Naive B cell (primary cell): Measurements from ENCODE around the gene FANCE. TPM values are rescaled to one million over a fixed set of nuclear protein-coding genes. Genes with fewer than 3 reads are reported as not detected.

Source experiments
- ATAC-seq, 2 donors: fragments of 150-1000 bp; cut with Tn5 transposase; 2 replicates each; pipeline ENCODE4 v1.10.0; 2021; ENCODE audit warnings: low read depth in 2 of 2, mild to moderate bottlenecking in 2 of 2, moderate library complexity in 2 of 2
- DNase-seq: peaks from one replicate; pipeline ENCODE4 v3.0.0; 2022
- H3K27ac Mint-ChIP-seq, 6 donors: one replicate each; pipeline ENCODE4 v1.8.0; 2020 to 2022; ENCODE audit warnings: mild to moderate bottlenecking in 6 of 6, mixed read lengths in 6 of 6, moderate library complexity in 5 of 6, inconsistent platforms in 2 of 6
- H3K27me3 Mint-ChIP-seq, 3 donors: one replicate each; pipeline ENCODE4 v1.8.0; 2021 to 2022; ENCODE audit warnings: mixed read lengths in 3 of 3, mild to moderate bottlenecking in 1 of 3
- H3K36me3 Mint-ChIP-seq, 2 donors: one replicate each; pipeline ENCODE4 v1.8.0; 2020 to 2022; ENCODE audit warnings: mixed read lengths in 2 of 2, inconsistent platforms in 1 of 2, mild to moderate bottlenecking in 1 of 2
- H3K4me1 Mint-ChIP-seq, 3 donors: one replicate each; pipeline ENCODE4 v1.8.0; 2020 to 2022; ENCODE audit warnings: mixed read lengths in 3 of 3, inconsistent platforms in 1 of 3, mild to moderate bottlenecking in 1 of 3, moderate library complexity in 1 of 3
- H3K4me3 Mint-ChIP-seq, 8 donors: one replicate each; pipeline ENCODE4 v1.8.0; 2020 to 2022; ENCODE audit warnings: mild to moderate bottlenecking in 8 of 8, mixed read lengths in 8 of 8, moderate library complexity in 8 of 8, inconsistent platforms in 2 of 8
- H3K9me3 Mint-ChIP-seq, 7 donors: one replicate each; pipeline ENCODE4 v1.8.0; 2020 to 2022; ENCODE audit warnings: mixed read lengths in 7 of 7, mild to moderate bottlenecking in 5 of 7, inconsistent platforms in 2 of 7, moderate library complexity in 1 of 7
- polyA plus RNA-seq, 6 donors: library from polyadenylated mRNA; unstranded; fragments of 300-500 nt; fragmentation: Illumina TruSeq; gene quantifications; one replicate each; pipeline ENCODE4 v1.2.3, GENCODE V29; 2021; ENCODE audit warnings: low read depth in 6 of 6

FANCE gene
- polyA plus RNA-seq, 6 donors from 2014 or later, result 2.8 to 9.7 (median 6.2) TPM

- peak overlapping the region; percentile 66 to 90 (median 84) for H3K4me3 Mint-ChIP-seq
- peaks cover 21 to 32% (median 23%) of the 10 kb centered on the region in 3 donors for H3K4me1 Mint-ChIP-seq
- no peaks in the 10 kb centered on the region for H3K9me3 Mint-ChIP-seq
- H3K27me3 Mint-ChIP-seq, result peaks cover 24 to 52% (median 41%) of the 10 kb centered on the region in 3 donors
- DNase-seq, result no peak
- no peak for ATAC-seq
- no peaks in the 10 kb centered on the region for H3K36me3 Mint-ChIP-seq
- peak overlapping the region in 1 of 6 donors; percentile 15 for H3K27ac Mint-ChIP-seq
Observed at GRCh38 chr6:35495258-35496035, 43.3 kb downstream of the FANCE start.

DNA sequence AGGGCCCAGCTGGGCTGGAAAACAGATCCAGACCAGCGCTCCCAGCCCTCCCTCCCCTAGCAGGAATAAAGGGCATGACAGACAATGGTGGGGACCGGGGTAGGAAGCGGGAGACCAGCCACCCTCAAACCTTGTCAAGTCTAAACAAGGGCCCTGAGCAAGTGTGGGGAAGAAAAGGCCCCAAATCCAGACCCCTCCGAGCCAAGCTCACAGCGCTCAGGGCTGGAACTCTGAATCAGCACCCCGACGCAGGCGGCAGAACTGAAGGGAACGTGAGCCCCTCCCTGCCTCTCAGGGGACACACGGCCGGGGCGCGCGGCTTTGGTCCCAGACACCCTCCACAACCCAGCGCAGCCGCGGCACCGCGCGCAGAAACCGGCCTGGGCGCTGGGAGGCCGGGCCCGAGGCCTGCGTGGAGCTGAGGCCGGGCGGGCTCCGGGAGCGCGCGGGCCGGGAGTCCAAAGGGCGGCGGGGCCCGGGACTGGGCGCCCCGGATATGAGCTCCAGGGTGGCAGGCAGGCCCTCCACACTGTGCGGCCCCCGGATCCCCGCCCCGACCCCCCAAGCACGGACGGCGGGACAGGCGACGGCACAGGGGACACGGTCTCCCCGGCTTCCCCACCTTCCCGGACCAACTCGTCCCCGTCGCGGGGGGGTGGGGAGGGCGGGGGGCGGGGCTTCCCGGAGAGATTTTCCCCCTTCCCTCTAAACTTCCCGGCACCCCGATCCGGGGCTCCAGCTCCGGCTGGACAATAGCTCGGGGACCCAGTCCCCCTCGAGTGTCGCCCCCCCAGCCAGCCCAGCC, 44.1 kb downstream of the FANCE start:
- DNase-seq (no peak), ATAC-seq (no peak)
- H3K9me3 Mint-ChIP-seq, result no peaks in the 10 kb centered on the region
- peaks cover 32 to 52% (median 41%) of the 10 kb centered on the region in 3 donors for H3K27me3 Mint-ChIP-seq
- peaks cover 21 to 32% (median 23%) of the 10 kb centered on the region in 3 donors for H3K4me1 Mint-ChIP-seq
- H3K27ac Mint-ChIP-seq, result no peak overlapping the region
- no peaks in the 10 kb centered on the region for H3K36me3 Mint-ChIP-seq
- peak overlapping the region; percentile 66 to 90 (median 84) for H3K4me3 Mint-ChIP-seq

DNA sequence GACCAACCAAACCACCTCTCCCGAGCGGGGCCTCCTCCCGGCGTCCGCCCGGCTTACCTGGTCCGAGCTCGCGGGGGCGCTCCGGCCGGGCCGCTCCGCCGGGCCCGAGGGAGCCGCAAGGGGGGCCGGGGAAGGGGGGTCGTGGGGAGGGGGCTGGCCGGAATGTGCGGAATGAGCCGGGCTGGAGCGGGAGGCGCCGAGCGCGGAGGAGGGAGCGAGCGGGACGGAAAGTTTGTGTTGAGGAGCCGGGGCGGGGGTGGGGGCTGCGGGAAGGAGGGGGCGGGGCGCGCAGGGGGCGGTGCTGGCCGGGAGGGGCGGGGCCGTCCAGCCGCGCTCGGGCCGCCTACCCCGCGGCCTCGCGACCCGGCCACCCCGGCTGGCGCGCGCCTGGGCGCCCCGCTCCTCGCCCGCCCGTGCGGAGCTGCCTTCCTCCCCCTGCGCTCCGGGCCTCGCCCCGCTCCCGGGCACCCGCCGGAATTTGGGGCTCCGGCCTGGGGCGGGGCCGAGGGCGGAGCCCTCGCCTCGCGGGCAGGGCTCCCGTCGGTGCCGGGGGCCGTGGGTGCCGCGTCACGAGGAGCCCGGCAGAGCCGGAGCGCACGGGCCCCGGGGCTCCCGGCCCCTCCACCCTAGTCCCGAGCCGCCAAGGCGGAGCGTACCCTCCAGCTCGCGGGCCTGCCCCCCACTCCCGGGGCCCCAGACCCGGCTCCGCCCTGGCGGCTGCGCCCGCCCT, 44.9 kb downstream of the FANCE start, which contains the start of gene TEAD3:
TEAD3 (minus strand) TSS at position 239 of the 730 bp plus-strand sequence.
- peak within 1 kb of the TSS in 1 of 6 donors; percentile 50 for H3K27ac Mint-ChIP-seq
- H3K4me3 Mint-ChIP-seq, result peak within 1 kb of the TSS; percentile 70 to 90 (median 84)
- peaks cover 21 to 32% (median 23%) of the 10 kb centered on the region in 3 donors for H3K4me1 Mint-ChIP-seq
- no peaks in the 10 kb centered on the region for H3K36me3 Mint-ChIP-seq
- peaks cover 37 to 56% (median 47%) of the 10 kb centered on the region in 3 donors for H3K27me3 Mint-ChIP-seq
- ATAC-seq, result peak; percentile 71 to 72
- no peaks in the 10 kb centered on the region for H3K9me3 Mint-ChIP-seq
- peak; percentile 62 for DNase-seq

GRCh38 chr6:35497571-35498421, 45.7 kb downstream of the FANCE start:
- DNase-seq, result peak; percentile 20
- peak; percentile 27 to 34 for ATAC-seq
- Mint-ChIP-seq H3K9me3 (no peaks in the 10 kb centered on the region), H3K36me3 (no peaks in the 10 kb centered on the region), H3K4me3 (peak overlapping the region; percentile 70 to 90 (median 80)), H3K4me1 (peaks cover 16 to 30% (median 20%) of the 10 kb centered on the region in 3 donors), H3K27ac (peak overlapping the region in 2 of 6 donors; percentile 49 to 77), H3K27me3 (peaks cover 40 to 56% (median 45%) of the 10 kb centered on the region in 3 donors)

- DNase-seq, result no peak
- H3K27ac Mint-ChIP-seq, result peak overlapping the region in 3 of 6 donors; percentile 49 to 77 (median 67)
- peaks cover 14 to 25% (median 19%) of the 10 kb centered on the region in 3 donors for H3K4me1 Mint-ChIP-seq
- peak overlapping the region; percentile 69 to 90 (median 78) for H3K4me3 Mint-ChIP-seq
- no peak for ATAC-seq
- no peaks in the 10 kb centered on the region for H3K9me3 Mint-ChIP-seq
- H3K36me3 Mint-ChIP-seq, result no peaks in the 10 kb centered on the region
- peaks cover 42 to 57% (median 45%) of the 10 kb centered on the region in 3 donors for H3K27me3 Mint-ChIP-seq
Observed at GRCh38 chr6:35498422-35499067, 46.4 kb downstream of the FANCE start.

DNA sequence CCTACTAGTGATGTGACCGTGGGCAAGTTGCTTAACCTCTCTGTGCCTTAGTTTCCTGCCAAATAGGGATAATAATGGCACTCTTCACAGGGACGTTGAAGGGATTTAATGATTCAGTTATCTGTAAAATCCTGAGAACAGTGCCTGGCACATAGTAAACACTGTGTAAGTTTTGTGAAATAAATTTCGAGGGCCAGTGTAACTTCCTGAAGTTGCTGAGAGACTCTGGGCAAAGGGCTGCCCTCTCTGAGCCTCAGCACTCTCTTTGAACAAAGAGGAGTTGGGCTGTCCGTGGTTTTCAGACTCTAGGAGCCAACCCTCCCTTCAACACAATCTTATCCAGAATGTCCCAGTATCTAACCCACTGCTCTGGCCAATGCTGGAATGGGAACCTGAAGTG, 47.2 kb downstream of the FANCE start:
- peak overlapping the region in 3 of 8 donors; percentile 77 to 87 (median 77) for H3K4me3 Mint-ChIP-seq
- ATAC-seq (no peak), DNase-seq (no peak)
- no peaks in the 10 kb centered on the region for H3K9me3 Mint-ChIP-seq
- H3K27ac Mint-ChIP-seq, result no peak overlapping the region
- no peaks in the 10 kb centered on the region for H3K36me3 Mint-ChIP-seq
- peaks cover 40 to 61% (median 42%) of the 10 kb centered on the region in 3 donors for H3K27me3 Mint-ChIP-seq
- H3K4me1 Mint-ChIP-seq, result peaks cover 9 to 19% (median 14%) of the 10 kb centered on the region in 3 donors

- H3K27ac Mint-ChIP-seq, result peak overlapping the region in 1 of 6 donors; percentile 75
- ATAC-seq, result no peak
Observed at GRCh38 chr6:35500782-35501181, 48.6 kb downstream of the FANCE start.

GRCh38 chr6:35501784-35502183, 49.6 kb downstream of the FANCE start:
- Mint-ChIP-seq H3K9me3 (no peaks in the 10 kb centered on the region), H3K27ac (peak overlapping the region in 1 of 6 donors; percentile 43), H3K4me1 (peaks cover 9 to 11% (median 11%) of the 10 kb centered on the region in 3 donors), H3K36me3 (no peaks in the 10 kb centered on the region), H3K27me3 (peaks cover 50 to 60% (median 51%) of the 10 kb centered on the region in 3 donors), H3K4me3 (no peak overlapping the region)
- ATAC-seq, result no peak
- DNase-seq, result no peak

More at GRCh38 chr6:35500782-35501181, 48.6 kb downstream of the FANCE start:
- Mint-ChIP-seq H3K4me1 (peaks cover 9 to 11% (median 11%) of the 10 kb centered on the region in 3 donors), H3K4me3 (peak overlapping the region in 2 of 8 donors; percentile 30 to 87), H3K27me3 (peaks cover 42 to 63% (median 45%) of the 10 kb centered on the region in 3 donors), H3K36me3 (no peaks in the 10 kb centered on the region), H3K9me3 (no peaks in the 10 kb centered on the region)
- no peak for DNase-seq

DNA sequence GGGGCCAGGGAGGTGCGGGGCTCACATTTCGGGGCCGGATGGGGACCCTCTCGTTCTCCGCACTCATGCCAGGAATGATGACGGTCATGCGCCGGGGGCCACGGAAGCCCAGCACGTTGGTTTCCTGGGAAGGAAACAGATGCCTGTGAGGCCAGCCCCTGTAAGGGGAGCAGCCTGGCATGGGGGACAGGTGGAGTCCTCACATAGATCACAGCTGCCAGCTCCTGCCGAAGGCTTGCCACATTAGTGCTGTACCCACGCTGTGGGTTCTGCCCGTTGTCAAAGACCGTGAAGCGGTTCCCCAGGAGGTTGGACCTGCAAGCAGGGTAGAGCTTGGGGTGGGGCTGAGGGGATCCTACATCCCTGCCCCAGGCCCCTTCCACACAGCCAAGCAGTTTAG, 51.4 kb downstream of the FANCE start:
- Mint-ChIP-seq H3K4me3 (peak overlapping the region in 1 of 8 donors; percentile 15), H3K36me3 (no peaks in the 10 kb centered on the region), H3K27me3 (peaks cover 46 to 60% (median 55%) of the 10 kb centered on the region in 3 donors), H3K9me3 (peaks cover 0 to 4% (median 0%) of the 10 kb centered on the region in 7 donors), H3K27ac (no peak overlapping the region), H3K4me1 (peaks cover 3 to 5% (median 4%) of the 10 kb centered on the region in 3 donors)
- ATAC-seq (no peak), DNase-seq (no peak)

DNA sequence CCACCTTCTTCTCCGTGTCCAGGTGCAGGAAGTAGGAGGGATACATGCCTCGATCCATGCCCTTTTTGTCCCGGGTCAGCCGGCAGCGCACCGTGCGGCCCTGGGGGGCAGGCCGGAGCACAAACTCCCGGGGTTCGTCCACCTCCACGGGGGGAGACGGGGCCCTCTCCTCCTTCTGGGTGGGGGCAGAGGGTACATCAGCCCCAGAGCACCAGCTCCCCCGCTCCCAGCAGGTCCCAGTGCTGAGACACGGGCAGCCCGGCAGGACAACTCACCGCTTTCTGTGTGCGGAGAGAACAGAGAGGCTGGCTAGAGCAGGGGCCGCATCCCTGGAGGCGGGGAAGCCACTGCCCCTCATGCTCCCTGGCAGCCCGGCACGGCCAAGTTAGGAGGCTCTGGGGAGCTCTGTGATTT, 53.9 kb downstream of the FANCE start:
- H3K4me3 Mint-ChIP-seq, result no peak overlapping the region
- DNase-seq (no peak), ATAC-seq (no peak)
- H3K36me3 Mint-ChIP-seq, result no peaks in the 10 kb centered on the region
- H3K4me1 Mint-ChIP-seq, result peaks cover 0 to 15% (median 4%) of the 10 kb centered on the region in 3 donors
- no peak overlapping the region for H3K27ac Mint-ChIP-seq
- peaks cover 39 to 60% (median 55%) of the 10 kb centered on the region in 3 donors for H3K27me3 Mint-ChIP-seq
- H3K9me3 Mint-ChIP-seq, result peaks cover 0 to 4% (median 0%) of the 10 kb centered on the region in 7 donors

DNA sequence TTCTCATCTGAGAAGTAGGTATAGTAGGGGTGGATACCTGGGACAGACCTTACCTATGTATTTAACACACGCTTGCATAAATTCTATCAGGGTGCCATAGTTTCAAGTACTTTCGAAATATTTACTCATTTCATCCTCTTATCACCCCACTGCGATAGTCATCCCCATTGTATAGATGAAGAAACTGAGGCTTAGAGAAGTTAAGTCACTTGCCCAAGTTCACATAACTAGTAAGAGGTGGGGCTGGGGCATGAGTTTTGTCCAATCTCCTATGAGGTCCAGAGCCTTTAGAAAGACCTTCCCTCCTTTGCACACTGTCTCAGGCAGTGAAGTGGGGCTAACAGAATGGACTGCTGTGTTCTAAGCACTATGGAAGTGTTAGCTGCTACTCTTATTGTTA, 54.4 kb downstream of the FANCE start:
- peaks cover 42 to 61% (median 55%) of the 10 kb centered on the region in 3 donors for H3K27me3 Mint-ChIP-seq

More for the DNA sequence above, 54.4 kb downstream of the FANCE start:
- Mint-ChIP-seq H3K27ac (no peak overlapping the region), H3K4me1 (peaks cover 0 to 20% (median 4%) of the 10 kb centered on the region in 3 donors), H3K36me3 (no peaks in the 10 kb centered on the region), H3K9me3 (peaks cover 0 to 4% (median 0%) of the 10 kb centered on the region in 7 donors), H3K4me3 (no peak overlapping the region)
- no peak for DNase-seq
- no peak for ATAC-seq
